ENCODE results near the gene USP6NL. TPM values are rescaled to one million over a fixed set of nuclear protein-coding genes. Genes with fewer than 3 reads are reported as not detected.

The USP6NL gene
- total and polyA plus RNA-seq, 2 of the 8 experiments (the other 6 are each of a cell fraction or from before 2014, with no cell fraction given): 10.9 to 28.8 TPM

DNA sequence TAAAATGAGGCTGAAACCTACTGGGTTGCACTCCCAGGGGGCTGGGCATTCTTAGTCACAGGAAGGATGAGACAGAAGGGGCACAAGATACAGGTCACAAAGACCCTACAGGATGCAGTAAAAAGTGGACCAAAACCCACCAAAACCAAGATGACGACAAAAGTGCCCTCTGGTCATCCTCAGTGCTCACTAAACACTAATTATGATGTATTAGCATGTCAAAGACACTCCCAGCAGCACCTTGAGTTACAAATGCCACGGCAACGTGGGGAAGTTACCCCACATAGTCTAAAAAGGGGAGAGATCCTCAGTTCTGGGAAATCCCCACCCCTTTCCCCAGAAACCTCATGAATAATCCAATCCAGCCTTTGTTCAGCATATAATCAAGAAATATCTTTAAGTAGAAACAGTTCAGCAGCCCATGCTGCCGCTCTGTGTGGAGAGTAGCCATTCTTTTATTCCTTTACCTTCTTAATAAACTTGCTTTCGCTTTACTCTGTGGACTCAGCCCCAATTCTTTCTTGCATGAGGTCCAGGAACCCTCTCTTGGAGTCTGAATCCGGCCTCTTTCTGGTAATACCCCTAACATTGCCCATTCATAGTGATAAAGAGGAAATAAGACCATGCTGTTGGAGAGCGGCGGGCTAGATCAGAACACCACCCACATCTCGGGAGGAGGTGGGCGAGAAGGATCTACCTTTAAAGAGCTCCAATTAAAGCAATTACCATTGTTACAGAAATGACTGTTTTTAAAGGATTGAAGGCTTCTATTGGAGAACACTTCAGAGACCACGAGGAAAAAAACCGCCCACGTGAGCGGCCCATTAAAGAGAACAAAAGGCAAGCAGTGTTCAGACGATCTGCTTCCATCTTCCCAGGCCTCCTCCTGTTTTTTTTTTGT is 170.9 kb downstream of the USP6NL start (continued):
- TF ChIP-seq NANOG (IDR thresholded peaks at IDR 0.05; ENCODE audit: insufficient read depth, low read depth, low read length, poor library complexity, severe bottlenecking): no peak
- no peak for TF ChIP-seq TBP (IDR thresholded peaks at IDR 0.05; ENCODE audit: low read depth, low read length)
